ENCODE measurements around the gene RNF128. TPM values are rescaled to one million over a fixed set of nuclear protein-coding genes. Genes with fewer than 3 reads are reported as not detected.
A peak's percentile ranks its signal among the peaks of the same experiment; 100 is the strongest.

Gene RNF128
- total and polyA plus RNA-seq, 2 of the 13 experiments (the other 11 are each of a cell fraction or from before 2014, with no cell fraction given): 18.5 to 43.5 TPM

DNA sequence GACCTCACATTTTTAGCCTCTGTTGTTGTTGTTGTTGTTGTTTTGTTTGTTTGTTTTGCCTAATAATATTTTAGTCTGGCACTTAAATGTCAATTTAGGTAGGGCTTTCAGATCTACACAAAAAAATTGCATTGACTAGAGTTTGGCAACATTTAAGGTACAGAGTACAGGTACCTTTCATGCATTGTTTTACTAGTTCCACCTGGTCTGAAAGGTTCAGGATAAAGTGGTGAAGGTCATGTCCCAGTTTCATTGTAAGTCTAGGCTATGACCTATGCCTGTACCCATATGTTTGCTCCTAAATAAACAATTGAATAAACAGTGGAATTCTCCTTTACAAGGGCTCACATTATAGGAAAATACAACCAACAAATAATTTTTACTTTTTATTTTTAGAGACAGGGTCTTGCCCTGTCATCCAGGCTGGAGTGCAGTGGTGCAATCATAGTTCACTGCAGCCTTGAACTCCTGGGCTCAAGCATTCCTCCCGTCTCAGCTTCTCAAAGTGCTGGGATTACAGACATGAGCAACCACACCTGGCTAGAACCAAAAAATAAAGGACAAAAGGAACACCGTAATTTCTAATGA is 13.8 kb downstream of the RNF128 start (continued):
- TF ChIP-seq RXRA (CRISPR knock-in tag; IDR thresholded peaks at IDR 0.05) (peak; percentile 67; the same call in 1 of the 2 replicates), EP300 (IDR thresholded peaks at IDR 0.05; ENCODE audit: low read depth in 2 of 2, low read length in 2 of 2) (peak in 1 of 2 experiments; percentile 36; a peak in 1 of 4 replicates), EP300 (CRISPR knock-in tag; IDR thresholded peaks at IDR 0.05; ENCODE audit: borderline replicate concordance) (no peak)

DNA sequence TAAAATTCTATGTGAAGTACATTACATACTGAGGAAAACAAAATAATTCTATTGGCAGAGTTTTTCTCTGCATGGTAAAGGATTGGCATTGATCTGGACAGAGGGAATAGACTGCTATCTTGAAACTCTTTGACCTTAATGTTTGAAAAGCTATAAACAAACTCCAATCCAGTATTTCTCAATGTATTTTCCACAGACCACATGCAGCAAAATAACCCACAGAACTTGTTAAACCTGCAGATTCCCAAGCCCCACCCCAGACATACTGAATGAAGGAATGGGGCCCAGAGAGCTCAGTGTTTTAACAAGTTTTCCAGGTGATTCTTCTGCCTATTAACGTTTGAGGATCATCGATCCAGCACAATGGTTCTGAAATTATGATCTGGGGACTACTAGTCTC is 15.7 kb downstream of the RNF128 start:
- H3K9ac ChIP-seq (ENCODE audit: insufficient read depth, low read depth, low read length): no peak overlapping the region
- H3K36me3 ChIP-seq (replicated peaks in 1 of 2; ENCODE audit: control insufficient read depth in 1 of 2, insufficient read depth in 2 of 2, low read length in 2 of 2): no peaks in the 10 kb centered on the region; a peak in 1 of 5 replicates
- no peak overlapping the region for H3K4me2 ChIP-seq (ENCODE audit: low read depth, low read length)
- peaks cover 63% of the 10 kb centered on the region for H3K4me1 ChIP-seq (ENCODE audit: insufficient read depth, low read length)
- WGBS (ENCODE audit: low lambda C conversion rate): 26% methylated on average over 2 of the region's 2 CpGs
- no peak for TF ChIP-seq ZFP37 (CRISPR knock-in tag; IDR thresholded peaks at IDR 0.05; ENCODE audit: borderline replicate concordance)
- TF ChIP-seq PTBP1 (IDR thresholded peaks at IDR 0.05; ENCODE audit: low read depth, low read length, poor library complexity, severe bottlenecking): no peak
- TF ChIP-seq MLLT10 (CRISPR knock-in tag; IDR thresholded peaks at IDR 0.05): no peak
- no peak for TF ChIP-seq ZSCAN9 (CRISPR knock-in tag; IDR thresholded peaks at IDR 0.05; ENCODE audit: borderline replicate concordance)
- TF ChIP-seq, protein P1, sequence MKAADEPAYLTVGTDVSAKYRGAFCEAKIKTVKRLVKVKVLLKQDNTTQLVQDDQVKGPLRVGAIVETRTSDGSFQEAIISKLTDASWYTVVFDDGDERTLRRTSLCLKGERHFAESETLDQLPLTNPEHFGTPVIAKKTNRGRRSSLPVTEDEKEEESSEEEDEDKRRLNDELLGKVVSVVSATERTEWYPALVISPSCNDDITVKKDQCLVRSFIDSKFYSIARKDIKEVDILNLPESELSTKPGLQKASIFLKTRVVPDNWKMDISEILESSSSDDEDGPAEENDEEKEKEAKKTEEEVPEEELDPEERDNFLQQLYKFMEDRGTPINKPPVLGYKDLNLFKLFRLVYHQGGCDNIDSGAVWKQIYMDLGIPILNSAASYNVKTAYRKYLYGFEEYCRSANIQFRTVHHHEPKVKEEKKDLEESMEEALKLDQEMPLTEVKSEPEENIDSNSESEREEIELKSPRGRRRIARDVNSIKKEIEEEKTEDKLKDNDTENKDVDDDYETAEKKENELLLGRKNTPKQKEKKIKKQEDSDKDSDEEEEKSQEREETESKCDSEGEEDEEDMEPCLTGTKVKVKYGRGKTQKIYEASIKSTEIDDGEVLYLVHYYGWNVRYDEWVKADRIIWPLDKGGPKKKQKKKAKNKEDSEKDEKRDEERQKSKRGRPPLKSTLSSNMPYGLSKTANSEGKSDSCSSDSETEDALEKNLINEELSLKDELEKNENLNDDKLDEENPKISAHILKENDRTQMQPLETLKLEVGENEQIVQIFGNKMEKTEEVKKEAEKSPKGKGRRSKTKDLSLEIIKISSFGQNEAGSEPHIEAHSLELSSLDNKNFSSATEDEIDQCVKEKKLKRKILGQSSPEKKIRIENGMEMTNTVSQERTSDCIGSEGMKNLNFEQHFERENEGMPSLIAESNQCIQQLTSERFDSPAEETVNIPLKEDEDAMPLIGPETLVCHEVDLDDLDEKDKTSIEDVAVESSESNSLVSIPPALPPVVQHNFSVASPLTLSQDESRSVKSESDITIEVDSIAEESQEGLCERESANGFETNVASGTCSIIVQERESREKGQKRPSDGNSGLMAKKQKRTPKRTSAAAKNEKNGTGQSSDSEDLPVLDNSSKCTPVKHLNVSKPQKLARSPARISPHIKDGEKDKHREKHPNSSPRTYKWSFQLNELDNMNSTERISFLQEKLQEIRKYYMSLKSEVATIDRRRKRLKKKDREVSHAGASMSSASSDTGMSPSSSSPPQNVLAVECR (CRISPR knock-in tag; IDR thresholded peaks at IDR 0.05; ENCODE audit: borderline replicate concordance): no peak
- no peak for TF ChIP-seq ZNF816 (CRISPR knock-in tag; IDR thresholded peaks at IDR 0.05; ENCODE audit: borderline replicate concordance)
- no peak for TF ChIP-seq POLR2A (IDR thresholded peaks at IDR 0.05; ENCODE audit: insufficient read depth in 1 of 2, low read depth in 2 of 2, low read length in 2 of 2)
- TF ChIP-seq, protein P2, sequence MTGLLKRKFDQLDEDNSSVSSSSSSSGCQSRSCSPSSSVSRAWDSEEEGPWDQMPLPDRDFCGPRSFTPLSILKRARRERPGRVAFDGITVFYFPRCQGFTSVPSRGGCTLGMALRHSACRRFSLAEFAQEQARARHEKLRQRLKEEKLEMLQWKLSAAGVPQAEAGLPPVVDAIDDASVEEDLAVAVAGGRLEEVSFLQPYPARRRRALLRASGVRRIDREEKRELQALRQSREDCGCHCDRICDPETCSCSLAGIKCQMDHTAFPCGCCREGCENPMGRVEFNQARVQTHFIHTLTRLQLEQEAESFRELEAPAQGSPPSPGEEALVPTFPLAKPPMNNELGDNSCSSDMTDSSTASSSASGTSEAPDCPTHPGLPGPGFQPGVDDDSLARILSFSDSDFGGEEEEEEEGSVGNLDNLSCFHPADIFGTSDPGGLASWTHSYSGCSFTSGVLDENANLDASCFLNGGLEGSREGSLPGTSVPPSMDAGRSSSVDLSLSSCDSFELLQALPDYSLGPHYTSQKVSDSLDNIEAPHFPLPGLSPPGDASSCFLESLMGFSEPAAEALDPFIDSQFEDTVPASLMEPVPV (CRISPR knock-in tag; IDR thresholded peaks at IDR 0.05): no peak
- TF ChIP-seq SETDB1 (CRISPR knock-in tag; IDR thresholded peaks at IDR 0.05; ENCODE audit: borderline replicate concordance): no peak
- TF ChIP-seq HDAC2 (CRISPR knock-in tag; IDR thresholded peaks at IDR 0.05): no peak
- no peaks in the 10 kb centered on the region for H3K27me3 ChIP-seq (ENCODE audit: control insufficient read depth in 1 of 2, insufficient read depth in 2 of 2, low read length in 2 of 2)
- no peak overlapping the region for H3K4me3 ChIP-seq (replicated peaks in 1 of 3; ENCODE audit: insufficient read depth in 1 of 3, low read depth in 2 of 3, low read length in 3 of 3)
- ChIA-PET CTCF (ENCODE audit: low intra/inter-chr PET ratio, low total read pairs) (no interaction called here), POLR2A (no interaction called here)
- no peak overlapping the region for H3K27ac ChIP-seq (ENCODE audit: extremely low read length, insufficient read depth, low read length)
- no peak overlapping the region for H2AFZ ChIP-seq (ENCODE audit: low read length)
- no peak for DNase-seq (ENCODE audit: low spot score)
- H3K79me2 ChIP-seq (ENCODE audit: insufficient read depth, low read length): peaks cover 89% of the 10 kb centered on the region
- peaks cover 30% of the 10 kb centered on the region; the same call in 1 of the 2 replicates for H4K20me1 ChIP-seq (ENCODE audit: insufficient read depth, low read length)
- ATAC-seq: no peak
- peak; percentile 67 for FAIRE-seq
- in situ Hi-C loops (cut with HindIII; ENCODE audit: extremely low pct_ligation_motif_present, low pct_unique_long_range_greater_than_20kb) (no loop called here), intact Hi-C loops (cut with micrococcal nuclease; ENCODE audit: unreplicated experiment) (no loop called here)
- no peaks in the 10 kb centered on the region for H3K9me3 ChIP-seq (ENCODE audit: low read length)
- no TSS peak for BruUV-seq (replicated peaks)

Data from HepG2 (cell line).